Tibial nerve (tissue), 3 donors: Measurements from ENCODE around the gene ABCG2.

Experiments
- POLR2A ChIP-seq, 2 donors: fragments of 450-650 bp; IDR thresholded peaks; one replicate each; pipeline ENCODE4 v1.6.1; 2017; ENCODE audit warnings: antibody characterized with exemption in 2 of 2, mild to moderate bottlenecking in 2 of 2, moderate library complexity in 2 of 2
- TF ChIP-seq, protein P1 (sequence below), 5 experiments: fragments of 200-600 bp in 3 of 5; fragments of 450-650 bp in 2 of 5; sonication (generic) in 3 of 5; IDR thresholded peaks; one replicate each; pipeline ENCODE4 v1.5.1; 2016 to 2019; ENCODE audit warnings: antibody characterized with exemption in 5 of 5, mild to moderate bottlenecking in 3 of 5, moderate library complexity in 2 of 5

DNA sequence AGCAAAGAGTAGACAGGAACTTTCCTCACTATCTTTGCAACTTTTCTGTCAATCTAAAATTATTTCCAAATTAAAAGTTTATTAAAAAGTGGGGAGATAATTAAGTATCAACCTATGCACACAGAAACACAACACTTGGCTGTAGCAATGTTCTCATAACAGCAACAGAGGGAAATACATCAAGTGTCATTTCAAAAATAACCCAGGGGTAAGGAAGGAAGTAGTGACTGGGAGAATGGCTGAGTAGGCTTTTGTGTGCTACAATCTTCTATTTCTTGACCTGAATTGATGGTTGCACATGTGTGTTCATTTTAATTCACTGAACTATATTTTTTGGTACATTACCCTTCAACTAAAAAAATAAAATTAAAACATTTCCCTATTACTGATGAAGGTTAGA, 67.5 kb downstream of the ABCG2 start:
- TF ChIP-seq, protein P1, sequence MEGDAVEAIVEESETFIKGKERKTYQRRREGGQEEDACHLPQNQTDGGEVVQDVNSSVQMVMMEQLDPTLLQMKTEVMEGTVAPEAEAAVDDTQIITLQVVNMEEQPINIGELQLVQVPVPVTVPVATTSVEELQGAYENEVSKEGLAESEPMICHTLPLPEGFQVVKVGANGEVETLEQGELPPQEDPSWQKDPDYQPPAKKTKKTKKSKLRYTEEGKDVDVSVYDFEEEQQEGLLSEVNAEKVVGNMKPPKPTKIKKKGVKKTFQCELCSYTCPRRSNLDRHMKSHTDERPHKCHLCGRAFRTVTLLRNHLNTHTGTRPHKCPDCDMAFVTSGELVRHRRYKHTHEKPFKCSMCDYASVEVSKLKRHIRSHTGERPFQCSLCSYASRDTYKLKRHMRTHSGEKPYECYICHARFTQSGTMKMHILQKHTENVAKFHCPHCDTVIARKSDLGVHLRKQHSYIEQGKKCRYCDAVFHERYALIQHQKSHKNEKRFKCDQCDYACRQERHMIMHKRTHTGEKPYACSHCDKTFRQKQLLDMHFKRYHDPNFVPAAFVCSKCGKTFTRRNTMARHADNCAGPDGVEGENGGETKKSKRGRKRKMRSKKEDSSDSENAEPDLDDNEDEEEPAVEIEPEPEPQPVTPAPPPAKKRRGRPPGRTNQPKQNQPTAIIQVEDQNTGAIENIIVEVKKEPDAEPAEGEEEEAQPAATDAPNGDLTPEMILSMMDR (IDR thresholded peaks at IDR 0.05) = no peak
- no peak for TF ChIP-seq POLR2A (IDR thresholded peaks at IDR 0.05)
